Measurements from ENCODE around the gene PARN. TPM values are rescaled to one million over a fixed set of nuclear protein-coding genes. Genes with fewer than 3 reads are reported as not detected.
"Not testable (repeated sequence)": the region's sequence is repeated elsewhere in the genome, so short reads cannot be mapped to it uniquely, and the experiment has no call there.

Gene PARN
- total RNA-seq, 1 donor from 2014 or later = 16.8 TPM

- no peak overlapping the region for H3K4me3 ChIP-seq
- TF ChIP-seq CTCF (IDR thresholded peaks at IDR 0.05; ENCODE audit: borderline replicate concordance) = no peak
- peaks cover 22% of the 10 kb centered on the region for H3K36me3 ChIP-seq
- no peaks in the 10 kb centered on the region for H3K27me3 ChIP-seq (ENCODE audit: low read depth)
- no peaks in the 10 kb centered on the region for H3K9me3 ChIP-seq (replicated peaks)
- no peak for DNase-seq
- no peak overlapping the region for H3K27ac ChIP-seq (replicated peaks)
- no peaks in the 10 kb centered on the region for H3K4me1 ChIP-seq
- intact Hi-C loops (cut with micrococcal nuclease) = no loop called here
These were observed 192.6 kb downstream of the PARN start for GRCh38 chr16:14437426-14437825.

- intact Hi-C loops (cut with micrococcal nuclease) = no loop called here
- Histone ChIP-seq H3K27ac (replicated peaks) (no peak overlapping the region), H3K4me1 (no peaks in the 10 kb centered on the region), H3K27me3 (ENCODE audit: low read depth) (no peaks in the 10 kb centered on the region), H3K4me3 (no peak overlapping the region), H3K36me3 (peaks cover 22% of the 10 kb centered on the region), H3K9me3 (replicated peaks) (no peaks in the 10 kb centered on the region)
- TF ChIP-seq CTCF (IDR thresholded peaks at IDR 0.05; ENCODE audit: borderline replicate concordance) = no peak
- no peak for DNase-seq
These were observed 193.6 kb downstream of the PARN start for GRCh38 chr16:14436401-14436955.

GRCh38 chr16:14434860-14435259 is 195.2 kb downstream of the PARN start:
- Histone ChIP-seq H3K27ac (replicated peaks) (no peak overlapping the region), H3K27me3 (ENCODE audit: low read depth) (no peaks in the 10 kb centered on the region), H3K9me3 (replicated peaks) (no peaks in the 10 kb centered on the region), H3K4me1 (no peaks in the 10 kb centered on the region), H3K36me3 (peaks cover 22% of the 10 kb centered on the region), H3K4me3 (no peak overlapping the region)
- intact Hi-C loops (cut with micrococcal nuclease) = no loop called here
- no peak for DNase-seq
- TF ChIP-seq CTCF (IDR thresholded peaks at IDR 0.05; ENCODE audit: borderline replicate concordance) = no peak

- H3K4me3 ChIP-seq; DNase-seq; H3K4me1 ChIP-seq; H3K9me3 ChIP-seq (replicated peaks); H3K27me3 ChIP-seq (ENCODE audit: low read depth); H3K27ac ChIP-seq (replicated peaks); intact Hi-C loops (cut with micrococcal nuclease); H3K36me3 ChIP-seq: not testable (repeated sequence)
These were observed 201.0 kb downstream of the PARN start for GRCh38 chr16:14428971-14429637.

GRCh38 chr16:14428043-14428442 is 202.0 kb downstream of the PARN start:
- DNase-seq = no peak
- Histone ChIP-seq H3K27ac (replicated peaks) (no peak overlapping the region), H3K4me3 (no peak overlapping the region), H3K9me3 (replicated peaks) (no peaks in the 10 kb centered on the region), H3K4me1 (peaks cover 12% of the 10 kb centered on the region), H3K36me3 (peaks cover 1% of the 10 kb centered on the region), H3K27me3 (ENCODE audit: low read depth) (no peaks in the 10 kb centered on the region)
- TF ChIP-seq CTCF (IDR thresholded peaks at IDR 0.05; ENCODE audit: borderline replicate concordance) = no peak
- intact Hi-C loops (cut with micrococcal nuclease) = no loop called here

GRCh38 chr16:14427371-14427948 is 202.6 kb downstream of the PARN start:
- Histone ChIP-seq H3K36me3 (no peaks in the 10 kb centered on the region), H3K27ac (replicated peaks) (no peak overlapping the region), H3K9me3 (replicated peaks) (no peaks in the 10 kb centered on the region), H3K4me3 (no peak overlapping the region), H3K4me1 (peaks cover 14% of the 10 kb centered on the region), H3K27me3 (ENCODE audit: low read depth) (no peaks in the 10 kb centered on the region)
- intact Hi-C loops (cut with micrococcal nuclease) = no loop called here
- no peak for TF ChIP-seq CTCF (IDR thresholded peaks at IDR 0.05; ENCODE audit: borderline replicate concordance)
- DNase-seq = no peak
